ENCODE measurements around the gene TMEM50B.
A peak's percentile ranks its signal among the peaks of the same experiment; 100 is the strongest.
"Not testable (repeated sequence)": the region's sequence is repeated elsewhere in the genome, so short reads cannot be mapped to it uniquely, and the experiment has no call there.

Gene TMEM50B

DNA sequence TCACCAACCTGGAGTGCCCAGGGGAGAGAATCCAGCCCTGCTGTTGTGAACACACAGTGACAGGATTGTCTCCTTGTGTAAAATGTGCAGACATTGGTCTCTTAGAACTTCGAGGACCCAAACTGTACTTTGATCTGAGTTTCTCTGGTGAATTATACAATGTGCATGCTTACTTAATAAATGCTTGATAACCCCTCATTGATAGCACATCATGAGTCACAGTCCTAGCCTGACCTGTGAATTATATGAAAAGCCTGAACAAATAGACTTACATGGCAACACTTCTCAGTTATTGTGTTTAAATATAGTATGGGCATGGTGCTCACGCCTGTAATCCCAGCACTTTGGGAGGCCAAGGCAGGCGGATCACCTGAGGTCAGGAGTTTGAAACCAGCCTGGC, 53.9 kb downstream of the TMEM50B start:
- Mint-ChIP-seq H3K9me3 (ENCODE audit: low read depth) (no peaks in the 10 kb centered on the region), H3K27ac (no peak overlapping the region), H3K27me3 (no peaks in the 10 kb centered on the region), H3K4me1 (ENCODE audit: low read depth) (peaks cover 2% of the 10 kb centered on the region), H3K36me3 (peaks cover 2% of the 10 kb centered on the region), H3K4me3 (no peak overlapping the region)

DNA sequence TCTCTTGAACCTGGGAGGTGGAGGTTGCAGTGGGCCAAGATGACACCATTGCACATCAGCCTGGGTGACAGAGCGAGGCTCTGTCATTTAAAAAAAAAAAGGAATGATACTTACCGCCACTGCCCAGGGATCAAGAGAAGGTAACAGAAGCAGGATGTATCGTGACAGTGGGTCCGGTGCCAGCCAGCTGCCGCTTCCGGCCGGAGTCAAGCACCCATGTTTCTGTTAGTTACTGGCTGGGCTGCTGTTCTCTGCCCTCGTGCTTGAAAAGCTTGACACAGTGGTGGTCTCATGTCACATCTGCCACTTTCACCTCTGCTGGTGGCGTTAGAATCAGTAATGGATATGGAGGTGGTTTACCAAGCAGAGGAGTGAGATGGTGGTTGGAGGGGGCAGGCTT, 55.6 kb downstream of the TMEM50B start:
- Mint-ChIP-seq H3K4me3 (no peak overlapping the region), H3K36me3 (peaks cover 2% of the 10 kb centered on the region), H3K4me1 (ENCODE audit: low read depth) (peaks cover 2% of the 10 kb centered on the region), H3K27me3 (no peaks in the 10 kb centered on the region), H3K27ac (no peak overlapping the region), H3K9me3 (ENCODE audit: low read depth) (no peaks in the 10 kb centered on the region)

GRCh38 chr21:33421713-33422393, 57.9 kb downstream of the TMEM50B start:
- H3K9me3 Mint-ChIP-seq (ENCODE audit: low read depth) = no peaks in the 10 kb centered on the region
- H3K27me3 Mint-ChIP-seq = no peaks in the 10 kb centered on the region
- H3K4me3 Mint-ChIP-seq = no peak overlapping the region
- H3K4me1 Mint-ChIP-seq (ENCODE audit: low read depth) = peaks cover 2% of the 10 kb centered on the region
- H3K36me3 Mint-ChIP-seq = peaks cover 2% of the 10 kb centered on the region
- no peak overlapping the region for H3K27ac Mint-ChIP-seq

DNA sequence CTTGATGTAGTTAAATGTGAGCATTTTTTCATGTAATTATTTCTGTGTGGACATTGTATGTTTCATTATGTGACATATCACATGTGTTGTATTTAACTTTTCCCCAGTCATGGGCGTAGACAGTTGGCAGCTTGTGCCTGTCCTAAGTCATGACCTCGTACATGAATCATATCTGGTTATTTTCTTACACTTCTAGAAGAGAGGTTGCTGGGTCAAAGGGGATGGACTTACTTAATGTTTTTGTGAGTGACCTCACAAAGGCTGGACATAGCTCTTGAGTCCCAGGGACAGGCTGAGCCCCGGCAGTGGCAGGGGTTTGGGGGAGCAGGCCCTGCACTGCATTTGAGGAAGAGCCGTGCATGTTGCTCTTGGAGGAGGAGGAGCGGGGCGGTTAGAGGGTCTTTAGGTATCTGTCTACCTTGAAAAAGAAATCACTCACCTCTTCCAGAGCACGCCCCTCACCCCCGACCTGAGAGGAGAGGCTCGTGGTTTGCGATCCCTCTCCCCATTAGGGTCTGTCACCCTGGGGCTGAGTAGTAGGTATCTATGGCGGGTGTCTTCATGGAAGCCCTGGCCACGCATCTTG, 60.1 kb downstream of the TMEM50B start:
- H3K4me1 Mint-ChIP-seq (ENCODE audit: low read depth) = peaks cover 7% of the 10 kb centered on the region
- H3K27me3 Mint-ChIP-seq = no peaks in the 10 kb centered on the region
- H3K36me3 Mint-ChIP-seq = peaks cover 6% of the 10 kb centered on the region
- no peak overlapping the region for H3K4me3 Mint-ChIP-seq
- no peak overlapping the region for H3K27ac Mint-ChIP-seq
- H3K9me3 Mint-ChIP-seq (ENCODE audit: low read depth) = no peaks in the 10 kb centered on the region

GRCh38 chr21:33418691-33419090, 61.1 kb downstream of the TMEM50B start:
- Mint-ChIP-seq H3K9me3 (ENCODE audit: low read depth) (no peaks in the 10 kb centered on the region), H3K4me3 (no peak overlapping the region), H3K4me1 (ENCODE audit: low read depth) (peaks cover 11% of the 10 kb centered on the region), H3K27me3 (no peaks in the 10 kb centered on the region), H3K36me3 (peaks cover 6% of the 10 kb centered on the region), H3K27ac (no peak overlapping the region)

DNA sequence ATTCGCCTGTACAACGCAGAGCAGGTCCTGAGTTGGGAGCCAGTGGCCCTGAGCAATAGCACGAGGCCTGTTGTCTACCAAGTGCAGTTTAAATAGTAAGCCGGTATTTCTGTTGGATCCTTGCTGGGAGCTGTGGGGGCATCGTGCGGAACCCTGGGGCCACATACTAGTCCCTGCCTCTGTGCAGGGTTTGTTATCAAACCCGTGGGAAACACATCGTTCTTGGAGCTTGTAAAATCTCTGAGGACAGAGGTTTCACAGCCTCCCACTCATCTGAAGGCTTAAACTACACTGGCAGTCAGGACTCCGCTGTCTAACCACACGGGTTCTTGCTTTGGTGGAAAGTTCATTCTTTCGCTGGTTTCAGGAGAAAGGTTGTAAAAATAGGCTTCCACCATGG, 64.8 kb downstream of the TMEM50B start:
- H3K27me3 Mint-ChIP-seq = no peaks in the 10 kb centered on the region
- no peaks in the 10 kb centered on the region for H3K9me3 Mint-ChIP-seq (ENCODE audit: low read depth)
- H3K4me1 Mint-ChIP-seq (ENCODE audit: low read depth) = peaks cover 33% of the 10 kb centered on the region
- H3K4me3 Mint-ChIP-seq = no peak overlapping the region
- H3K36me3 Mint-ChIP-seq = peaks cover 9% of the 10 kb centered on the region
- peak overlapping the region; percentile 16 for H3K27ac Mint-ChIP-seq

- Mint-ChIP-seq H3K27me3 (no peaks in the 10 kb centered on the region), H3K27ac (no peak overlapping the region), H3K9me3 (ENCODE audit: low read depth) (no peaks in the 10 kb centered on the region), H3K4me1 (ENCODE audit: low read depth) (peaks cover 39% of the 10 kb centered on the region), H3K4me3 (no peak overlapping the region), H3K36me3 (peaks cover 9% of the 10 kb centered on the region)
Observed at GRCh38 chr21:33414068-33414467, 65.7 kb downstream of the TMEM50B start.

DNA sequence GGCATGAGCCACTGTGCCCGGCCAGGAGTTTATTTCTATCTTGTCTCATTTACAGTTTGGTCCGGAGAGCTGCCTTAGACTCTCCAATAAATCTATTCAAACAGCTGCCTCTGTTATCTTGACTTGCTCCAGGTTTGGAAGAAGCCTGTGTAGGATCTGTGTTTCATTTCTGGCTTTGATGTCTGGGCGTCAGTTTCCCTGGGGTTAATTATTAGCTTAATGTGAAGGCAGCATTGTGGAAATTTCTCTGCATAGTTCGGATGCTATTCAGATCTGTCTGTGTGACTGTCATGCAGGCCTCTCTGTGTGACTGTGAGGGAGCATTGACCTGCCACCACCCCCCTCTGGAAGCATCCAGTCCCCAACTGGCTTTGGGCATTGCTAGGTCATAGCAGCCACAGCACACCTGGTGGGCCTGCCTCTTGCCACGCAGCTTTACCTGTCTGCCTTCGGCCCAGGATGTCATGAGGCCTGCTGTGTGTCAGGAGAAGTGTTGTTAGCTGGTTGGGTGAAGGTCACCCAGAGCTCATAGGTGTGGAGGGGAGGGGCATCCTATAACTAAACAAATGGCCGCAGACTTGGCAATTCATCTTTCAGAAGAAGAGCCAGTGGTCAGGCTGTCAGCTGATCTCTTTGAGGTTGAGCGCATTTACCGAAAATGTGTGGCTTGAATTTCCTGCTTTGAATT, 66.8 kb downstream of the TMEM50B start:
- Mint-ChIP-seq H3K27ac (peak overlapping the region; percentile 38), H3K4me1 (ENCODE audit: low read depth) (peaks cover 43% of the 10 kb centered on the region), H3K9me3 (ENCODE audit: low read depth) (no peaks in the 10 kb centered on the region), H3K4me3 (peak overlapping the region; percentile 28), H3K36me3 (peaks cover 11% of the 10 kb centered on the region), H3K27me3 (no peaks in the 10 kb centered on the region)

- peak overlapping the region; percentile 34 for H3K27ac Mint-ChIP-seq
- H3K36me3 Mint-ChIP-seq = not testable (repeated sequence)
Observed at GRCh38 chr21:33412439-33412831, 67.3 kb downstream of the TMEM50B start.

DNA sequence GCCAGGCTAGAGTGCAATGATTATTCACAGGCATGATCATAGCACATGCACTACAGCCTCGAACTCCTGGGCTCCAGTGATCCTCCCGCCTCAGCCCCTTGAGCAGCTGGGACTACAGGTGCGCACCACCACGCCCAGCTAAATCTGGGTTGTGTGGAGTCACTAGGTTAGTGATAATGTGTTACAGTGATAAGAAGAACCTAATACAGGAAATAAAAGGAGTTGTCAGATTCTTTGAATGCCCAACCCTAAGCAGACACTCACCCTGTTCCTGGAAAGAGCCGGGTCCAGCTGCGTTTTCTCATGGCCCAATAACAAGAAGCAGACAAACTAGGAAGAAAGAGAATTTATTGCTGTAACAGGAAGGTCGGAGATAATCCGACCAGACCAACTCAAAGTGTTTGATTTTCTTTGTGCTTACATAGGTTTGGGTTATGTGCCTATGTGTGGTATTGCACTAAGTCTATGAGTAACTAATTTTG, 67.8 kb downstream of the TMEM50B start:
- H3K4me3 Mint-ChIP-seq = no peak overlapping the region
- no peaks in the 10 kb centered on the region for H3K9me3 Mint-ChIP-seq (ENCODE audit: low read depth)
- H3K27me3 Mint-ChIP-seq = no peaks in the 10 kb centered on the region
- peak overlapping the region; percentile 34 for H3K27ac Mint-ChIP-seq
- H3K4me1 Mint-ChIP-seq (ENCODE audit: low read depth) = peaks cover 48% of the 10 kb centered on the region
- peaks cover 9% of the 10 kb centered on the region for H3K36me3 Mint-ChIP-seq

More at GRCh38 chr21:33412439-33412831, 67.3 kb downstream of the TMEM50B start:
- not testable (repeated sequence) for H3K27me3 Mint-ChIP-seq; H3K9me3 Mint-ChIP-seq (ENCODE audit: low read depth); H3K4me3 Mint-ChIP-seq
- peaks cover 43% of the 10 kb centered on the region for H3K4me1 Mint-ChIP-seq (ENCODE audit: low read depth)

DNA sequence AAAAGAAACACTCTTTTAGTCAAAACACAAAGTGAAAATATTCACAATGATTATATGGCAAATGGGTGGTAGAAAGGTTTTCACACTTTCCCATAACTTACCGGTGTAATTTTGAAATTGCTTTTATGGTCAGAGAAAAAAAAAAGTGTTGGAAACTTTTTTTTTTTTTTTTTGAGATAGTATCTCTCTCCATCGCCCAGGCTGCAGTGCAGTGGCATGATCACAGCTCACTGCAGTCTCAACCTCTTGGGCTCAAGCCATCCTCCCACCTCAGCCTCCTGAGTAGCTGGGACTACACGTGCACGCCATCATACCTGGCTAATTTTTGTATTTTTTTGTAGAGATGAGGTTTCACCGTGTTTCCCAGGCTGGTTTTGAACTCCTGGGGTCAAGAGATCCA, 73.3 kb downstream of the TMEM50B start:
- Mint-ChIP-seq H3K4me1 (ENCODE audit: low read depth) (peaks cover 58% of the 10 kb centered on the region), H3K9me3 (ENCODE audit: low read depth) (no peaks in the 10 kb centered on the region), H3K27me3 (no peaks in the 10 kb centered on the region), H3K27ac (peak overlapping the region; percentile 55), H3K36me3 (peaks cover 3% of the 10 kb centered on the region), H3K4me3 (peak overlapping the region; percentile 94)

GRCh38 chr21:33403786-33404585, 75.8 kb downstream of the TMEM50B start:
- no peaks in the 10 kb centered on the region for H3K27me3 Mint-ChIP-seq
- peaks cover 52% of the 10 kb centered on the region for H3K4me1 Mint-ChIP-seq (ENCODE audit: low read depth)

GRCh38 chr21:33403128-33403785, 76.5 kb downstream of the TMEM50B start, which contains the start of gene IFNGR2:
Gene IFNGR2 (plus strand): TSS chr21:33403413. CDS start chr21:33403544, 131 bp downstream.
- no peaks in the 10 kb centered on the region for H3K27me3 Mint-ChIP-seq
- H3K36me3 Mint-ChIP-seq = no peaks in the 10 kb centered on the region
- peaks cover 48% of the 10 kb centered on the region for H3K4me1 Mint-ChIP-seq (ENCODE audit: low read depth)
- peak within 1 kb of the TSS; percentile 94 for H3K4me3 Mint-ChIP-seq
- peak within 1 kb of the TSS; percentile 86 for H3K27ac Mint-ChIP-seq
- H3K9me3 Mint-ChIP-seq (ENCODE audit: low read depth) = no peaks in the 10 kb centered on the region

More at GRCh38 chr21:33403786-33404585, 75.8 kb downstream of the TMEM50B start:
- H3K27ac Mint-ChIP-seq = peak overlapping the region; percentile 86
- peaks cover 3% of the 10 kb centered on the region for H3K36me3 Mint-ChIP-seq
- H3K9me3 Mint-ChIP-seq (ENCODE audit: low read depth) = no peaks in the 10 kb centered on the region
- peak overlapping the region; percentile 94 for H3K4me3 Mint-ChIP-seq
